ENCODE data around the gene ARFGAP2. TPM values are rescaled to one million over a fixed set of nuclear protein-coding genes. Genes with fewer than 3 reads are reported as not detected.
"Not testable (repeated sequence)": the region's sequence is repeated elsewhere in the genome, so short reads cannot be mapped to it uniquely, and the experiment has no call there.

The ARFGAP2 gene
- total RNA-seq, 1 donor from 2014 or later = 111 TPM

GRCh38 chr11:47206577-47206976, 29.9 kb upstream of the ARFGAP2 start:
- H3K4me3 Mint-ChIP-seq; H3K36me3 Mint-ChIP-seq (ENCODE audit: low read depth); H3K4me1 Mint-ChIP-seq (ENCODE audit: low read depth); DNase-seq (ENCODE audit: low spot score); H3K27me3 Mint-ChIP-seq (ENCODE audit: insufficient read depth); H3K9me3 Mint-ChIP-seq; H3K27ac Mint-ChIP-seq; intact Hi-C loops (cut with micrococcal nuclease): not testable (repeated sequence)

GRCh38 chr11:47204637-47204989, 27.9 kb upstream of the ARFGAP2 start:
- DNase-seq (ENCODE audit: low spot score) = no peak
- H3K9me3 Mint-ChIP-seq = no peaks in the 10 kb centered on the region
- no peak overlapping the region for H3K27ac Mint-ChIP-seq
- intact Hi-C loops (cut with micrococcal nuclease) = no loop called here
- peaks cover 5% of the 10 kb centered on the region for H3K27me3 Mint-ChIP-seq (ENCODE audit: insufficient read depth)
- H3K4me3 Mint-ChIP-seq = no peak overlapping the region
- no peaks in the 10 kb centered on the region for H3K4me1 Mint-ChIP-seq (ENCODE audit: low read depth)
- H3K36me3 Mint-ChIP-seq (ENCODE audit: low read depth) = no peaks in the 10 kb centered on the region

GRCh38 chr11:47202576-47202975, 25.9 kb upstream of the ARFGAP2 start:
- Mint-ChIP-seq H3K4me1 (ENCODE audit: low read depth) (no peaks in the 10 kb centered on the region), H3K4me3 (no peak overlapping the region), H3K27me3 (ENCODE audit: insufficient read depth) (peaks cover 15% of the 10 kb centered on the region), H3K9me3 (no peaks in the 10 kb centered on the region), H3K27ac (no peak overlapping the region), H3K36me3 (ENCODE audit: low read depth) (no peaks in the 10 kb centered on the region)
- intact Hi-C loops (cut with micrococcal nuclease) = no loop called here
- DNase-seq (ENCODE audit: low spot score) = no peak

- H3K9me3 Mint-ChIP-seq = no peaks in the 10 kb centered on the region
- H3K36me3 Mint-ChIP-seq (ENCODE audit: low read depth) = no peaks in the 10 kb centered on the region
- no peak overlapping the region for H3K4me3 Mint-ChIP-seq
- DNase-seq (ENCODE audit: low spot score) = no peak
- H3K27ac Mint-ChIP-seq = no peak overlapping the region
- peaks cover 16% of the 10 kb centered on the region for H3K27me3 Mint-ChIP-seq (ENCODE audit: insufficient read depth)
- H3K4me1 Mint-ChIP-seq (ENCODE audit: low read depth) = no peaks in the 10 kb centered on the region
- intact Hi-C loops (cut with micrococcal nuclease) = no loop called here
Observed at GRCh38 chr11:47201015-47201414, 24.3 kb upstream of the ARFGAP2 start.

- DNase-seq (ENCODE audit: low spot score); H3K4me3 Mint-ChIP-seq; H3K36me3 Mint-ChIP-seq (ENCODE audit: low read depth); intact Hi-C loops (cut with micrococcal nuclease); H3K27ac Mint-ChIP-seq; H3K9me3 Mint-ChIP-seq; H3K4me1 Mint-ChIP-seq (ENCODE audit: low read depth): not testable (repeated sequence)
- H3K27me3 Mint-ChIP-seq (ENCODE audit: insufficient read depth) = peaks cover 22% of the 10 kb centered on the region
Observed at GRCh38 chr11:47198161-47198560, 21.5 kb upstream of the ARFGAP2 start.

DNA sequence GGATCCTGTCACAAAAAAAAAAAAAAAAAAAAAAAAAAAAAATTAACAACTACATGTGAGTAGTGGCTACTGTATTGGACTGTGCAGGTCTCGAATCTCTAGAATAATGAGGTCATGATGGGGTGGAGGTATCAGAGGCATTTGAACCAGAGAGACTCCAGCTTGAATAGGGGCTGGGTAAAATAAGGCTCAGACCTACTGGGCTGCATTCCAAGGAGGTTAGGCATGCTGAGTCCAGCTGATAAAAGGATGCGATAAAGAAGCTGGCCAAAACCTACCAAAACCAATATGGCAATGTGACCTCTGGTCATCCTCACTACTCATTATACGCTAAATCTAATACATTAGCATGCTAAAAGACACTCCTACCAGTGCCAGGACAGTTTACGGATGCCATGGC, 15.4 kb upstream of the ARFGAP2 start:
- intact Hi-C loops (cut with micrococcal nuclease) = no loop called here
- Mint-ChIP-seq H3K36me3 (ENCODE audit: low read depth) (no peaks in the 10 kb centered on the region), H3K4me3 (no peak overlapping the region), H3K27me3 (ENCODE audit: insufficient read depth) (peaks cover 42% of the 10 kb centered on the region), H3K27ac (no peak overlapping the region), H3K4me1 (ENCODE audit: low read depth) (no peaks in the 10 kb centered on the region), H3K9me3 (no peaks in the 10 kb centered on the region)
- no peak for DNase-seq (ENCODE audit: low spot score)

DNA sequence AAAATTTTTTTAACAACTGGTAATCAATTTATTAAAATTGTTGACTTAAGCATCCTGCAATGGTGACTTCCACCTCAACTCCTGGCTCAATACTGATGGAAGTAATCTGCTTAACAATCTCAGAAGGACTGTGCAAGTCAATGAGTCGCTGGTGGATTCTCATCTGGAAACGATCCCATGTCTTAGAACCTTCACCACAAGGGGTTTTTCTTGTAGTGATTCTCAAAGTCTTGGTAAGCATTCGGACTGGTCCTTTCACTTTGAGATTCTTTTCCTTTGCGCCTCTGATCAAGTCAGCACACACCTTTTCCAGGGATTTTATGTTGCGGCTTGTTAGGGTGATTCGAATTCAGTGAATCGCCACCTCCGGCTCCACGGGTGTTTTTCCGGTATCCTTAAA, 14.5 kb upstream of the ARFGAP2 start:
- H3K4me1 Mint-ChIP-seq (ENCODE audit: low read depth); H3K4me3 Mint-ChIP-seq; H3K27ac Mint-ChIP-seq; H3K36me3 Mint-ChIP-seq (ENCODE audit: low read depth); intact Hi-C loops (cut with micrococcal nuclease); DNase-seq (ENCODE audit: low spot score); H3K9me3 Mint-ChIP-seq: not testable (repeated sequence)
- peaks cover 45% of the 10 kb centered on the region for H3K27me3 Mint-ChIP-seq (ENCODE audit: insufficient read depth)

DNA sequence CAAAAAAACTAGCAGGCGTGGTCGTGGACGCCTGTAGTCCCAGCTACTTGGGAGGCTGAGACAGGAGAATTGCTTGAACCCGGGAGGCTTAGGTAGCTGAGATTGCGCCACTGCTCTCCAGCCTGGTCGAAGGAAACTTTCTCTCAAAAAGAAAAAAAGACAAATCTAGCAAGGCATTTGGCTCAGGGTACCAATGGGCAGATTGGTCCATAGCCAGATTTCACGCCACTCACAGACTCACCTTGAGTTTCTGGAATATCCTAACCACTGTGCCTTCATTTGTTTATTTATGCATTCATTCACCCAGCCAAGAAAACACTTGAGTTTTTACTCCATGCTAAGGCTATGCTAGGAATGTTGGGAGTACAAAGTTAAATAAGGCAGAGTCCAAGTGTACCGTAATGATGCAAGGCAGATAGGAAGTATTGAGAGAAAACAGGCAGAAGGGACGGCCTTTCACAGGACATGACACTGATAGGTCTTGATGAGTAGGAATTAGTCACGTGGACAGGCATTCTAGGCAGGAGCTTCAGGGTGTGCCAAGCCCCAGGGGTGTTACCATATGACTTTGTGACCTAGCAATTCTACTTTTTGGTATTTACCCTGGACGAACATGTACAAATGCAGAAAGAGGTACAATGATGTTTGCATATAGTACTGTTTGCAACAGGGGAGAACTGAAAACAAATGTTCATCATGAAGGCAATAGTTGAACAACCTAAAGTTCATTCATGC, 12.6 kb upstream of the ARFGAP2 start:
- no peak for DNase-seq (ENCODE audit: low spot score)
- Mint-ChIP-seq H3K9me3 (no peaks in the 10 kb centered on the region), H3K36me3 (ENCODE audit: low read depth) (peaks cover 3% of the 10 kb centered on the region), H3K4me1 (ENCODE audit: low read depth) (no peaks in the 10 kb centered on the region), H3K4me3 (no peak overlapping the region), H3K27ac (no peak overlapping the region), H3K27me3 (ENCODE audit: insufficient read depth) (peaks cover 47% of the 10 kb centered on the region)
- intact Hi-C loops (cut with micrococcal nuclease) = no loop called here

- Mint-ChIP-seq H3K4me3 (no peak overlapping the region), H3K9me3 (no peaks in the 10 kb centered on the region), H3K36me3 (ENCODE audit: low read depth) (peaks cover 3% of the 10 kb centered on the region), H3K27me3 (ENCODE audit: insufficient read depth) (peaks cover 48% of the 10 kb centered on the region), H3K27ac (no peak overlapping the region), H3K4me1 (ENCODE audit: low read depth) (no peaks in the 10 kb centered on the region)
- intact Hi-C loops (cut with micrococcal nuclease) = no loop called here
- no peak for DNase-seq (ENCODE audit: low spot score)
Observed at GRCh38 chr11:47188259-47188658, 11.6 kb upstream of the ARFGAP2 start.

- Mint-ChIP-seq H3K36me3 (ENCODE audit: low read depth) (peaks cover 3% of the 10 kb centered on the region), H3K27ac (no peak overlapping the region), H3K4me3 (no peak overlapping the region), H3K27me3 (ENCODE audit: insufficient read depth) (peaks cover 46% of the 10 kb centered on the region), H3K4me1 (ENCODE audit: low read depth) (no peaks in the 10 kb centered on the region), H3K9me3 (no peaks in the 10 kb centered on the region)
- DNase-seq (ENCODE audit: low spot score) = no peak
- intact Hi-C loops (cut with micrococcal nuclease) = loop anchor here (2.0 kb wide), 1 partner anchor 71 kb away; no protein-coding TSS in a partner anchor
Observed at GRCh38 chr11:47187723-47188122, 11.0 kb upstream of the ARFGAP2 start.

DNA sequence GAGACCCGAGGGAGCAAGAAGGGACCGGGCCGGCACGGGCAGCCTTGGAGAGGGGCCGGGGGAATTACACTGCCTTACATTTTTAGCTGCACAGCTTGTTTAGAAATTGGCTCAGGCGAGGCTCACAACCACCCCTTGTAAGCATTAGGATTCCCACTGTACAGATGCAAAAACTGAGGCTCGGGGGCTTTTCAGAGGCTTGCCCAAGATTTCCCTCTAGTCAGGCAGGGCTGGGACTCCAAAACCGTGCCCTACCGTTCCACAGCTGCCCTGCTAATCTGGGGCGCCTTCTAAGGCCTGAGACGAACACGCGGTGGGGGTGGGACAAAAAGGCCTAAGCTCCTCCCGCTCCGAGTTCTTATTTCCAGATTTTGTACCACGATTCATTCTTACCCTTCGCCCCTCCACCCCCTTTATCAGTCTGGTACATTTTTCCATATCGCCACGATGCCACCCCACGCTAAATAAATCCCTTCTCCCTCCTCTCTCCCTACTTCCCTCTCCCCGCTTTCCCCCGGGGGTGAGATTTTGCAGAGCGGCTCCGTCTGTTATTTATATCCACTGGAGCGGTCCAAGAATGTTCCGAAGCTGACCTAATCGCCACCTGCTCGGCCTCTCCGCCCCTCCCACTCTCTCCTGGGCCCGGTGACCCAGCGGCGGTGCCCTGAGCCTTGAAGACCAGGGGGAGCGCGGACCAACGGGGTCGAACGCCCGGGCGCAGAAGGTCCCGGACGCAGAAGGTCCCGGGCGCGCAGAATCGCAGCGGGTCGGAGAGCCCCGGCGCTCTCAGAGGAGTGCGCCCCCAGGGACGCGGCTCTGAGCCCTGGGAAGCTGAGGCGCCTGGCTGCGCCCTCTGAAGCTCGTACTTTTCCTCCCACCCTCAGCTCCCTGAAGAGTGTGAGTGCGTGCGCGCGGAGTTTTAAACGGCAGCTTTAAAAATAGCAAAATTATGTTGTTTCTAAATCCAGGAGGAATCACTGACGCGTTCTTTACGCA, 10.3 kb upstream of the ARFGAP2 start:
- Mint-ChIP-seq H3K27me3 (ENCODE audit: insufficient read depth) (peaks cover 44% of the 10 kb centered on the region), H3K27ac (no peak overlapping the region), H3K4me3 (peak overlapping the region; percentile 79), H3K9me3 (no peaks in the 10 kb centered on the region), H3K4me1 (ENCODE audit: low read depth) (no peaks in the 10 kb centered on the region), H3K36me3 (ENCODE audit: low read depth) (peaks cover 3% of the 10 kb centered on the region)
- intact Hi-C loops (cut with micrococcal nuclease) = loop anchor here (1.0 to 2.0 kb wide), 3 partner anchors 10 to 72 kb away; partner anchors contain the start of gene DDB2
- no peak for DNase-seq (ENCODE audit: low spot score)

- peaks cover 3% of the 10 kb centered on the region for H3K36me3 Mint-ChIP-seq (ENCODE audit: low read depth)
- H3K27ac Mint-ChIP-seq = no peak within 1 kb of the TSS
- DNase-seq (ENCODE audit: low spot score) = peak; percentile 29
- intact Hi-C loops (cut with micrococcal nuclease) = loop anchor here (1.0 to 2.0 kb wide), 3 partner anchors 9 to 73 kb away; partner anchors contain the start of gene DDB2
- no peaks in the 10 kb centered on the region for H3K9me3 Mint-ChIP-seq
- H3K4me1 Mint-ChIP-seq (ENCODE audit: low read depth) = no peaks in the 10 kb centered on the region
- H3K4me3 Mint-ChIP-seq = peak within 1 kb of the TSS; percentile 79
- peaks cover 44% of the 10 kb centered on the region for H3K27me3 Mint-ChIP-seq (ENCODE audit: insufficient read depth)
Observed at GRCh38 chr11:47186076-47186699, 9.5 kb upstream of the ARFGAP2 start, which contains the start of gene PACSIN3. TSS of gene PACSIN3 (minus strand) at chr11:47186434. CDS start at chr11:47182727, 3,707 bp downstream.
